Right renal cortex interstitium (tissue), 3 donors: ENCODE data around the gene FIBCD1. TPM values are rescaled to one million over a fixed set of nuclear protein-coding genes. Genes with fewer than 3 reads are reported as not detected.
"Not testable (repeated sequence)": the region's sequence is repeated elsewhere in the genome, so short reads cannot be mapped to it uniquely, and the experiment has no call there.

ENCODE experiments used
- DNase-seq, 3 donors: peaks; one replicate each; pipeline ENCODE4 v3.0.0-alpha.2; 2013; ENCODE audit warnings: low read depth in 3 of 3, low spot score in 2 of 3
- polyA plus RNA-seq, 3 donors: library from polyadenylated mRNA; unstranded; fragments of 120-200 nt; gene quantifications; one replicate each; pipeline ENCODE4 v1.2.1, GENCODE V29; 2013; ENCODE audit not compliant: insufficient read length in 3 of 3

The FIBCD1 gene
- polyA plus RNA-seq, 3 donors = 0.08 to 0.37 (median 0.33) TPM

DNA sequence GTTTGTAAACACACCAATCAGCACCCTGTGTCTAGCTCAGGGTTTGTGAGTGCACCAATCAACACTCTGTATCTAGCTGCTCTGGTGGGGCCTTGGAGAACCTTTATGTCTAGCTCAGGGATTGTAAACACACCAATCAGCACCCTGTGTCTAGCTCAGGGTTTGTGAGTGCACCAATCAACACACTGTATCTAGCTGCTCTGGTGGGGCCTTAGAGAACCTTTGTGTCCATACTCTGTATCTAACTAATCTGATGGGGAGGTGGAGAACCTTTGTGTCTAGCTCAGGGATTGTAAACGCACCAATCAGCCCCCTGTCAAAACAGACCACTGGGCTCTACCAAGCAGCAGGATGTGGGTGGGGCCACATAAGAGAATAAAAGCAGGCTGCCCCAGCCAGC, 28.4 kb downstream of the FIBCD1 start:
- not testable (repeated sequence) for DNase-seq

DNA sequence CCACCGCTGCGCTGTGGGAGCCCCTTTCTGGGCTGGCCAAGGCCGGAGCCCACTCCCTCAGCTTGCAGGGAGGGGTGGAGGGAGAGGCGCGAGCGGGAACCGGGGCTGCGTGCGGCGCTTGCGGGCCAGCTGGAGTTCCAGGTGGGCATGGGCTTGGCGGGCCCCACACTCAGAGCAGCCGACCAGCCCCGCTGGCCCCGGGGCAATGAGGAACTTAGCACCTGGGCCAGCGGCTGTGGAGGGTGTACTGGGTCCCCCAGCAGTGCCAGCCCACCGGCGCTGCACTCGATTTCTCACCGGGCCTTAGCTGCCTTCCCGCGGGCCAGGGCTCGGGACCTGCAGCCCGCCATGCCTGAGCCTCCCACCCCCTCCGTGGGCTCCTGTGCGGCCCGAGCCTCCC, 29.0 kb downstream of the FIBCD1 start:
- DNase-seq = not testable (repeated sequence)

DNA sequence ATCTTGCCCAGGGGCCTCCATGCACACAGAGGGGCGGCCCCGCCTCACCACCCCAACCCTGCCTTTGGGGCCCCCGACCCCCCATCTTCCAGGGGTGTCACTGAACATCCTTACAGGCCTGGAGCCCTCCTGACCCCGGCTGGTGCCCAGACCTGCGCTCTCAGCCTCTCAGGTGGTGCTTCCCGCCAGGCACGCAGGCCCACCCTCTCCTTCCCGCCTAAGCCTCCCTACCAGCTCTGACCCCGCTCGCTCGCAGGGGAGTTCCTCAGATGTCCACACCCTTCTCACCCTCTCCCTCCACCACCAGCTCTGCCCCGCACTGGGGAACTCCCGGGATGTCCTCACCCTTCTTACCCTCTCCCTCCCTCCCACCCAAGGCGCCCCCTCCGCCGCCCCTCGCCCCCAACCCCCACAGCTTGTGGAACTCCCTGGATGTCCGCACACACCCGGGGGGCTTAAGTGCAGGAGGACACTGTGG, 30.1 kb downstream of the FIBCD1 start:
- no peak for DNase-seq

DNA sequence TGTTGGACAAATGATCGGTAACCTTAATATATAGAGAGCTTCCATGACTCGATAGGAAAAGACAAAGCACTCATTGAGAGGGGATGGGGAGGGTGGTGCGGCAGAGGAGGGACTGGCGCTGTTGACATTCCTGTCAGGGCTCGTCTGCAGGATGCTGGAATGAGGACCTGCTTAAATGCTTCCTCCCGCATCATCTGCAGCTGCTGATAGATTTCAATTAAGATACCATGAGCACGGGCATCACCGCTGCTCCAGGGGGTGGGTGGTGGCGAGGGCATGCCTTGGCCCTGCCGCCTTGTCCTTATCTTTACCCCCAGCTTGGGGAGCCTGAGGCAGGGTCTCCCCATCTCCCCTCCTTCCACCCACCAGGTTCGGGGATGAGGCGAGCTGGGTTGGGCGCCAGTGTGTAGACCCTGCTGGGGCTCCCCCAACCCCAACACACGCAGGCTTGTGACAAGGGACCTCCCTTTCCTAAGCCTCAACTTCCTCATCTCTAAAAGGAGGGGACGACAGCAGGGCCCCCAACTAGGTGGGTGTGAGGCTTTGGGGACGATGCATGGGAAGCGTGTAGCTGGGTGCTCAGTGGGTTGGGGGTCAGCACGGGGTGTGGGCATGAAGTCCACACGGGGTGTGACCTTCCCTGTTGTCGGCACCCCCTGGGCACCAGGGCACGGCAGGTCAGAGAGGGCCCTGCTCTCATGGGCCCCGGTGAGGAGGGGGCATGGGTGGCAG, 30.7 kb downstream of the FIBCD1 start:
- no peak for DNase-seq

DNA sequence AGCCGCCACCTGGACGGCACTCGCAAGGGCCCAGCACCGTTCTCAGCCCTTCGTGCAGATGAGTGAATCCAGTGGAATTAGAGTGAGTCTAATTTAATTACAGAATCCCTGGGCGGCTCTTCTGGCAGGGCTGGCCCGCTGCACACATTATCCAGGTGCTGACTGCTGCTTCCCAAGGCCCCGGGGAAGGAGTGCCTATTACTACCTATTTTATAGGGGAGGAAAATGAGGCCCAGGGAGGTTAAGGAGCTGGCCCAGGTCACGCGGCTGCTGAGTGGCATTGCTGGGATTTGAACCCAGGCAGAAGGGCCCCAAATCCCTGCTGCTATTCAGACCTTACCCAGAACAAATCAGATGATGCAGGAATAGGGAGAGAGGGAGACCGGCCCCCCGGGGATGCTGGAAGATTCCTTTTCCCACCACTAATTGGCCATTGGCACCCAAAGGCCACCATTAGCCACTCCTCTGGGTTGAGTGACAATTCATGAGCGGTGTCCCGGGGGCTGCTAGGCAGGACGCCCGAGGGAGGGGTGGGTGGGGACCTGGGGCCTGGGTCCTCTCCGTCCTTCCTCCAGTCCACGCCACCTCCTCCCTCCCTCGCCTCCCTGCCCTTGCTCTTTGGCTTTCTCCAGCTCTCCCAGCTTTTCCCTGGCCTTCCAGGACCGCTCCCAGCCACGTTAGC, 32.2 kb downstream of the FIBCD1 start:
- DNase-seq = no peak

DNA sequence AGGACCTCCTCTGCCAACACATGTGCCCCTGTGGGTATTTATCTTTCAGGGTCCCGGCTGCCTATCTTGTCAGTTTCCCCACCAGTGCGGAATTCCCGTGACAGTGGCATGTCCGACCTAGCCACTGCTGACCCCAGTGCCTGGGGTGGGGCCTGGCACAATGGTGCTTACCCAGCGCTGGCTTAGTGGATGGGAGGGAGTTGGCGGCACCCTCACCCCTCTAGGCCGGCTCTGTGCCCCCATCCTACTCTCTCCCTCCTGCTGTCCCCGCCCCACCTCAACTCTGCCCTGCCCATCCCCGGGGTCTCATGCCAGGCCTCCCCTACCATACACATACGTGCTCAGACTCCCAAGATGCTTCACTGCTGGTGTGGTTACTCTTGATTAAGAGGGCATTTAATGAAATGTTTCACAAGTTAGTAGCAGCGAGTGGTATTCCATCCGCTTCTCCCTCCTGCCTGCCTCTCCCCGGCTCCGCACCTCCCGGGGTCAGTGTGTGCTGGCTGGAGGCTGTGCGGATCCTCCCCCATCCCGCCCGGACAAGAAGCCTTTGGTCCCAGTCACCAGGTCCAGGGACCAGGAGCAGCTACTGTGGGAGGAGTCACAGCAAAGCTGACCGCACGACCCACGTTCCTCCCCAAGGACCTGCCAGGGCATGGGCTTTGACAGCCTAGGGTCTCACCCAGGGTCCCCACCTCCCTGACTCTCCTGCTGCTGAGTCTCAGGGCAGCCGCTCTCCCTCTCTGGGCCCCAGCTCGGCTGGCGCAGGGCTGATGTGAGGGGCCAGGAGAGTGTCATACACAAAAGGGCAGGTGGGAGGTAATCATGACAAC, 32.9 kb downstream of the FIBCD1 start:
- DNase-seq = no peak

DNA sequence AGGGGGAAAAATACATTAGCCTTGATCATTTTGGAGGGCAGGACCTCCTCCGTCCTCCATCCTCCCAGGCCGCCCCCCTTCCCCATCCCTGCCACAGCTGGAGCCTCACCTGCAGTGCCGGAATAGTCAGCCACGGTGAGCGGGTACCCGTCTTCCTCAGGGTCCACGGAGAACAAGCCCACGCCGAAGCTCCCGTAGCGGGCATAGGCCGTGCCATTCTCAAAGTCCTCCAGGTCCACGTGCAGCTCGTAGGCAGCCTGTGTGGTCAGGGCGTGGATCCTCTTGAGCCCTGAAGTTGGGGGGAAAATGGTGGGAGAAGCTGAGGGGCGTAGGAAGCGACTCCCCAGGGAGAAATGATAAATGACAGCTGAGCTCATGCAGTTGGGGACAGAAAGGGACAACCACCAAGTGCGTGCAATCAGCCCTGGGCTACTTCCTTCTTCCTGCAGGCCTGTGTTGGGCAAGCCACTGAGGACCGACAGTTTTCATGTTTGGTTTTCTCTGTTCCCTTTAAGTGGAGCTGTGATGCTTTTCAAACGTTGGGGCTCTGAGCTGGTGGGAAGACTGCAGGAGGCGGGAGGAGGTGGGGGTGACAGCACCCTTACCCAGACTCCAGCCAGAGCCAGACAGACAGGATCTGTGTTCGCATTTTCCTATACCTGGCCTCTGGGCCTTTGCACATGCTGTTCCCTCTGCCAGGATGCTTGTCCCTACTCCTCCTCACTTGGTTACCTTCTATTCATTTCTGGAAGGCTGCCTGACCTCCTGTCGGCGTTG, 33.7 kb downstream of the FIBCD1 start:
- no peak for DNase-seq

DNA sequence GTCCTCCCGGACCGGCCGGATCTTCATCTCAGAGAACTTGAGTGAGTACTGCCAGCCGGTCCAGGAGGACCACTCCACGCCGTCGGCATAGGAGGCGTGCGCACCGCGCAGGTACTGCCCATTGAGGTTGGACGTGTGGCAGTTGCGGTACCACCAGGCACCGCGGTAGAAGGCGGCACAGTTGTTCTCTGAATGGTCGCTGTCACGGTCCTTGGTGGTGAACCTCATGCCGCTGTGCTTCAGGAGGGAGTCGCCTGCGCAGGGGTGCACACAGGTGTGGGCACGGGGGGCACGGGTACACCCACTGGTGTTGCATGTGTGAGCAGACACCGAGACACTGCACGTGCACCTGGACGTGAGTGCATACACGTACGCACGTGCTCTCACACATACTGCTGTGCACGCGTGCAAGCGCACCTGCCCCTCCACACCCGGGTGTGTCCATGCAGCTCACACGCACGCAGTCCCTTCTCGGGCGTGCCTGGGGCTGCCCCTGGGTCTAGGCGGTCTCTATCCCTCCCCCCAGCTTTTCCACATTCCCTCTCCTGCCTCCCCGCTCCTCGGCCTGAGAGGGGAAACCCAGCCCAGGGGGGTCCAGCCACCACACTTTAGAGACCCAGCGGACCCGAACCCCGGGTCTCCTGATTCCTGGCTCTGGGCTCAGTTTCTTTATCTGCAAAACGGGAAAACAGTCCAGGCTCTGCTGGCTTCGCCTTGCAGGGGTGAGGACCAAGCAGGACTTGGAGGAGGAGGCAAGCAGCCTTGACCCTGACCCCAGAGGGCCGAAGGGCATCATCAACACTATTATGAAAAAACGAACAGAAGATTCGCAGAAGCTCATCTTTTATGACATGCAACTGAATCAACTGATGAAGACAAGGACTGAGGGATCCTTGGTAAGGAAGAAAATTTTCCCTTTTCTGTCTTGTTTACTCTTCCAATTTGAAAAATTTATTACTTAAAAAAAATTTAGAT, 34.7 kb downstream of the FIBCD1 start:
- no peak for DNase-seq

DNA sequence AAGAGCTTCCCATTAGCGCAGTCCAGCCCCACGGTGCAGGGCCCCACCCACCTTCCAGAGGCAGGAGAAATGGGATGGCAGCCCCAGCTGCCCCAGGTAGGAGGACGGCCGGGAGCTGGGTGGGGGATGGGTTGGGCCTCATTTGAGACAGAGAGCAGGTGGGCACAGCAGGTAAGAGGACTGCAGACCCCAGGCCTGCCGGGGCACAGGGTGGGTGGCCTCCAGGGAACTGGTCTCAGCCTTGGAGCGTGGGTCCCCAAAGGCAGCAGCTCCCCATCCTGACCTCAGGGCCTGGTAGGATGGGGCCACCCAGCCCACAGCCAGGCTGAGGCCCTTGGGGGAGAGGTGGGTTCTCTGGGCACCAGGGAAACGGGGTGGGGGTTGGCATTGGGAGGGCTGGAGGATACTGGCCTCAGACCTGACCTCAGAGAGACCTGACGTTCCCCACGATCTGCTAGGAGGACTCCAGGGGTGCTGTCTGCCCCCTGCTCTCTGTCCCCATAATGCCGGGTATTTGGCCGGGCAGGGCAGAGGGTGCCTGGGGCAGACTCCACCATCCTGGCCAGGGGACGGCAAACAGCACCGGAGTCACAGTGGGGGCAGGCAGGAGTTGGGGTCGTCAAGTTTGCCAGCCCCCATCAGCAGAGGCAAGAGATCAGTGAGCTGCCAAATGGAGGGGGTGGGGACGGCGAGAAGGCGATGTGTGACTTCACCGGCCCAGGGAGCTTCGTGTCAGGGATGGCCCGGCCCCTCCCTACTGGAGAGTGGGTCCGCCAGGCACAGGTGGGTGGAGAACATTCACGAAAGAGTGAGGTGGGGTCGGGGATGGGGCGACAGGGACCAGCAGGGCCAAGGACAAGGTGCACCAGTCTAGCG, 35.6 kb downstream of the FIBCD1 start:
- DNase-seq = no peak

DNA sequence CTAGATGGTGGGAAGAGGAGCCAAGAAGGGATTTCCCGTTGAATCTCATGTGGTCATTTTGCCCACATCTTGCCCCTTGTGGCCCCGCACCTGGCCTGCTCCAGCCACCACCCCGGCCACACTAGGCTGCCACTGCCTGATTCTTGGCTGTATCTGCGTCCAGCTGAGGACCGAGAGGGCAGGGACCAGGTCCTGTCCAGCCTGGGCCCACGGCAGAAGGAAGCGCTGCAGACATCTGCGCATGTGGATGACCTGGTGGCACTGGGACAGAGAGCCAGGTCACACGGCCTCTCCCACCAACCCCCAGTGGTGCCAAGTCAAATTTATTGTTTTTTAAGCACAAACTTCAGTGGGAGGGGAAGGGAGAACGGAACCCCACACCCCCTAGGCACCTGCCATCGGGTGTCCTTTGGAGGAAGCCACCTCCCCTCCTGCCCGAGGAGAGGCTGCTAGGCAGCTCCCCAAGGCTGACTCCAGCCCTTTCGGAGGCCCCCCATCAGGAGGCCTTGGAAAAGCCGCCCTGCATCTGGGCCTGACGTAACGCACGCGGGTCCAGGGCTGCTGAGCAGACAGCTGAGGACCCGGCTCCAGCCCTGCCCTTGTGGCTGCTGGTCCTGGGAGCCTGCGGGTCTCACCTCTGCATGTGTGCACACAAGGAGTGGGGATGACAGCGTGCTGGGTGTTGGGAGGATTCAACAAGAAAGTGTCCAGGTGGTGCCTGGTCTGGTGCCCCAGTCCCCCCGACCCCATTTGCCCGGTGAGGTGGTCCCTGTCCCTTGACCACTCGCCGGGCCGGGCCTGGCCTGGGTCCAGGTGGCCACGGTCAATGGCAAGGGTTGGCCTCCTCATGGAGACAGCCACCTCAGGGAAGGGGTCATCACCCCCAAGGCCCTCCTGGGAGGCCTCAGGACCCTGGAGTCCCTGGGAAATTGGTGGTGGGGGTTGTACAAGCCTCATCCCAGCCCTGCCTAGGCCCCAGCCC, 36.6 kb downstream of the FIBCD1 start:
- DNase-seq = no peak

DNA sequence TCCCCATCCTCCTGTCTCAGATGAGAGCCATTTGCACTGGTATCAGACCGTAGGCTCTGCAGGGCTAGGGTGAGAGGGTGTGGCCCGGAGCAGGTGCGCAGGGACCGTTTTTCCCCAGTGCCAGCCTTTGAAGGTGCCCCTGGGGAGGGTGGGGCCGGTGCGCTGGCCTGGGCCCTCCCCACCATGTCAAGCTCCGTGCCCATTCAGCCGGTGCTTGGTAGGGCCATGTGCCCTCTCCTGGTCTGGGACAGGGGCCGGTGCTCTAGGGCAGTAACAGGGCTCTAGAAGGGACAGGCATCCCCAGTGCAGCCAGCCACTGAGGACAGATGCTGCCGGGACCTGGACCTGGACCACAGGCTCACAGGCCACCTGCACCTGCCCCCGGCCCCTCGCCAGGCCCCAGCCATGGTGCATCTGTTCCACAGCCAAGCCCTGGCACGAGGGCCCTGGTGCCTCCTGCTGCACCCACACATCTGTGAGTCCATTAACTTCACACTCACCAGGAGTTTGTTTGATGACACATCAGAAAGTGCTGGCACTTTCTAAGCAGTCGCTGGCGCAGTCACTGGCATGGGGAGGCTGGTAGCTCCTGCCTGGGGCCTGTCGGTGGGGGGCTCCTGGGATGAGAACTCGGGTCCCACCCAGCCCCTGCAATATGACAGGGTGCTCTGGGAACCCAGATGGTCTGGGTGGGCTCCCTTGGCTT, 37.4 kb downstream of the FIBCD1 start:
- no peak for DNase-seq

DNA sequence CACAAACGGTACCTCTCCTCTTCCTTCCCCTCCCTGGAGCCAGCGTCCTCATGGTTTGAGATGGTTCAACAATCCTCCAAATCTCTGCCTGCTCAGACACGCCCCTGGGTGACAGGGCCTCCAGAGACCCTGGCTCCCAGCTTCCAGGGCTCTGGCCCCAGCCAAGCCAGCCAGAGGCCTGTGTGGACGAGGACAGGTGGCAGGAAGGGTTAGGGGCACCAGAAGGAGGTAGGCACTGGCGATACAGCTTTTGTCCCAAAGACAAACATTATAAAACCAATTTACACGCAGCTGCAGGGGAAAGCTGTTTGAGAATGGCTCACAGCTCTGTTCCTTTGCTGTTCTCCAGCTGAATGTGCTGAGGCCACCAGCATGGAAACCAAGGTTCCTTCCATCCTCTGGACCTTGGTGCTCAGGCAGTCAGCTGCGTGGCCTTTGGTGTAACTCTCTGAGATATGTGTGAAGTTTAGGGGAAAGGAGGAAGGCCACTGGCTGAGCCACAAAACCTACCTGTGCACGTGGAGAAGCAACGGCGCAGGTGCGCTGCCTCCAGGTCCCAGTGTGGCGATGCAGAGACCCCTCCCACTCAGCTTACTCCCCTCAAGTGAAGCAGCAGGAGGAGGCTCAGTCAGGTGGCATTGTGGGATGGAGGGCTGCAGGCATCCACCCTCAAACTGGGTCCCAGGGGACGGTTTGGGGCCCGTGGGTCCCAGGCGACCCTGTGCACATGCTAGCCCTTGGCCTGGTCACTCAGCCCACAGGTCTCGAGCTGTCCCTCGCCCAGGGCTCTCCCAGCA, 38.1 kb downstream of the FIBCD1 start:
- no peak for DNase-seq

DNA sequence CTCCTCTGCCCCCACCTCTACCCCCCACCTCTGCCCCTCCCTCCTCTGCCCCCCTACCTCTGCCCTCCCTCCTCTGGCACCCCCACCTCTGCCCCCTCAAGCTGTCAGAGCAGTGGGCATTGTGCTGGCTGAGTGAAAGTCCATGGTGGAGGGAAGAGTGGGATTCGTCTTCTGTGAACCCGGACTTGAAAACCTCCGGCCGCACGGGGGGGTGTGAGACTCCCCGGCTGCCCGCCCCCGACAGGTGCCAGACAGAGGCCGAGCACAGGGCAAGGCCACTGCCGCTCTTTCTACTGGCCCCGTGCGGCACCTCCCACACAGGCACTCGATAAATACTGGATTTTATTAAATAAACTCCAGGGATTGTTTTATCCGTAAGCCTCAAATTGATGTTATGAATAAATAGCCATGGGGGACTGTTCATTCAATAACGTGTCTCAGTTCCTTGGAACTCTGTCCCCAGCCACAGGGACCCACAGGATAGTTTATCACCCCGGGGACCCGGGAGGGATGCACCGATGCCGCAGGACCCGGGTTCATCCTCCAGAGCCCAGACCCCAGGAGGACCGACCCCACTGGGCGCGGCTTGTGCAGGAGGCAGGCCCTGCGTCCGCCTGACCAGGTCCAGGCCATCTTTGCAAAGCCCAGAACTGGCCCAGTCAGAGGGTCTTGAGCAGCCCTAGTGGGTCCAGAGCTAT, 39.8 kb downstream of the FIBCD1 start:
- DNase-seq = no peak

DNA sequence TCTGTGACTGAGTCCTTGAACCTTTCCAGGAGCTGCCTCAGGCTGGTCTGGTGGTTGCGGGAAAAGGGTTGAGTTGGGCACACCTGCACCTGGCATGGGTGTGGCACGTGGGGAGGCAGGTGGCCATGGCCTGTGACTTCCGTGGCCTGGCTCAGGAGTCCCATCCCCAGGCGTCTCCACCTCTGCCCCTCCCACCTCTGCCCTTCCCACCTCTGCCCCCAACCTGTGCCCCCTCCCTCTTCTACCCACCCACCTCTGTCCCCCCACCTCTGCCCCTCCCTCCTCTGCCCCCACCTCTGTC, 40.5 kb downstream of the FIBCD1 start:
- no peak for DNase-seq

DNA sequence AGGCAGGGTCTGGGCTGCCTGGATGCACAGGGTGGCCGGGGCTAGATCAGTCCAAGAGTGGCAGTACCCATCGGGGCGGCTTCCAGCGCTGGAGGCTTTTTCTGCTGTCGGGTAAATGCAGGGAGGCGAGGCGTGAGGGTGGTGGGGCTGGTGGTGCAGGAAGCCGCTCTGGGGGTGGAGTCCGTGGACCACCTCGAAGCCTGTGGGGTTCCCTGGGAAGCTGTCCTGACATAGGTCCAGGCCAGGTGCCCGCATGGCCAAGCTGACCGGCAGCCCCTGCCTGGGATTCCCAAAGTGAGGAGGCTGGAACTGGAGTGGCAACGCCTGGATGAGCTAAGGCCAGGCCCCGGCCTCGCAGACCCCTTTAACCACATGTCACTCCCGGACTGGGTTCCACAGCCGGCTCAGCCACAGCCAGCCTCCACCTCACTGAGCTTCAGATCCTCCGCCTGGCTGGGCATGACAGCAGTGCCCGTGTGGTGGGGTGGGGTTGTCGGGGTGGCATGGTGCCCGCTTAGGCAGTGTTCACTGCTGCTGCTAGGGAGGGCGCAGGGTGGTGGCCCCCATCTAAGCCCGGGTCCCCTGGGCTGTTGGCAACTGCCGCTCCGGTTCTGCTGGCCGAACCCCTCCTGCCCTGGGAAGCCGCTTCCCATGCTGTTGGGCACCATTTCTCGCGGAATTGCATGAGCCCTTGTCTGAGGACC, 41.0 kb downstream of the FIBCD1 start:
- no peak for DNase-seq
